PFSK-1 (cell line): ENCODE measurements around the gene COL9A1.

Experiments used
- FOXP2 ChIP-seq: optimal IDR thresholded peaks from 2 replicates; pipeline ENCODE3; 2011; ENCODE audit warnings: borderline replicate concordance, control low read depth, inconsistent platforms; ENCODE audit not compliant: insufficient read depth; ENCODE audit errors: extremely low read length, extremely low read depth
- POLR2AphosphoS5 ChIP-seq: IDR thresholded peaks from 2 replicates; pipeline ENCODE4 v1.6.1; 2012; ENCODE audit warnings: low read depth, mild to moderate bottlenecking, control low read depth, low read length, moderate library complexity
- REST ChIP-seq, 2 experiments: IDR thresholded peaks; 2 replicates each; pipeline versions ENCODE4 v1.6.1 to v1.8.0; 2011 to 2012; ENCODE audit warnings: low read depth in 2 of 2, low read length in 2 of 2, control low read depth in 1 of 2, inconsistent platforms in 1 of 2, mild to moderate bottlenecking in 1 of 2, moderate library complexity in 1 of 2; ENCODE audit not compliant: insufficient read depth in 1 of 2
- SIN3A ChIP-seq: IDR thresholded peaks from 2 replicates; pipeline ENCODE4 v1.6.1; 2012; ENCODE audit warnings: mild to moderate bottlenecking, low read length, moderate library complexity, borderline replicate concordance; ENCODE audit not compliant: insufficient read depth
- TAF1 ChIP-seq: IDR thresholded peaks from 2 replicates; pipeline ENCODE4 v1.6.1; 2012; ENCODE audit warnings: low read length, control low read depth, borderline replicate concordance; ENCODE audit not compliant: insufficient read depth

- no peak for TF ChIP-seq POLR2AphosphoS5
- no peak for TF ChIP-seq REST (IDR thresholded peaks at IDR 0.05; ENCODE audit: insufficient read depth in 1 of 2, low read depth in 2 of 2, low read length in 2 of 2)
- TF ChIP-seq SIN3A = no peak
- no peak for TF ChIP-seq TAF1
- TF ChIP-seq FOXP2 = no peak
Observed at GRCh38 chr6:70281923-70282311, 21.0 kb downstream of the COL9A1 start.
